GM12892 (cell line): Measurements from ENCODE around the gene SDK1.

Source experiments
- DNase-seq: peaks from one replicate; pipeline ENCODE4 v3.0.0; 2011; ENCODE audit not compliant: insufficient read length
- FAIRE-seq: peaks from 2 replicates; lab custom pipeline; 2011; peaks lifted over from hg19 to GRCh38; lab: Jason Lieb, UNC
- POLR2A ChIP-seq: IDR thresholded peaks from 2 replicates; pipeline ENCODE4 v1.6.1; 2011; ENCODE audit warnings: low read depth, low read length, control low read depth
- POLR2AphosphoS5 ChIP-seq: IDR thresholded peaks from 2 replicates; pipeline ENCODE4 v1.6.1; 2011; ENCODE audit warnings: low read depth, low read length, control low read depth
- TAF1 ChIP-seq: IDR thresholded peaks from 2 replicates; pipeline ENCODE4 v1.6.1; 2011; ENCODE audit warnings: low read depth, mild to moderate bottlenecking, control low read depth, low read length, borderline replicate concordance

Gene SDK1

DNA sequence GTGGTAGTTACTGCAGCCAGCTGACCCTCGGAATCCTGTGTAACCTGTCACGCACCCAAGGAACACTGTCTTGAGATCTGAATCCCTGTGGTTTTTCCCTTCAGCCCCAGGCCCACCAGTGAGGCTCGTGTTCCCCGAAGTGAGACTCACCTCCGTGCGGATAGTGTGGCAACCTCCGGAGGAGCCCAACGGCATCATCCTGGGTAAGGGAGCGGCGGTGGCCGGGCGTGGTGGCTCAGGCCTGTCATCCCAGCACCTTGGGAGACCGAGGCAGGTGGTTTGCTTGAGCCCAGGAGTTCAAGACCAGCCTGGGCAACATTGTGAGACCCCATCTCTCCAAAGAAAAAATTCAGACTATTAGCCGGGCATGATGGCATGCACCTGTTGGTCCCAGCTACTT, 831.2 kb downstream of the SDK1 start:
- TF ChIP-seq POLR2AphosphoS5 (no peak), POLR2A (no peak), TAF1 (no peak)
- DNase-seq (no peak), FAIRE-seq (no peak)

GRCh38 chr7:4133491-4134044, 832.5 kb downstream of the SDK1 start:
- DNase-seq (no peak), FAIRE-seq (no peak)
- no peak for TF ChIP-seq POLR2AphosphoS5
- no peak for TF ChIP-seq TAF1
- TF ChIP-seq POLR2A = no peak

DNA sequence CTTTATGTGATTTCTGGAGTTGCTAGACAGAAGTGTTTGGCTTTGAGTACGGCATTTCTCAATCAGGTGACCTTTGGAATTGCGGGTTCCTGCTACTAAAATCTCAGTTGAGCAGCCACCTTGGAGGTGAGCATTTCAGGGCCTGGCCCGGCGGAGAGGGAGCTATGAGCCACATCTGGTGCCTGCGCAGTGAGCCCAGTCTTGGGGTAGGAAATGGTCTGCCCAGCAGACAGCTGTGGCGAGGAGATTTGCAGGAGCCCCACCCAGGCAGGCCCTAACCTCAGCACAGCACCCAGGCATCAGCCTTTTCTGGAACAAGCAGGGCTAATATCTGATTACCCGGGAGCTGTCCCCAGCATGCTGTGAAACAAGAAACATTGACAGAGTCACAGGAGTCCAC, 833.2 kb downstream of the SDK1 start:
- DNase-seq (no peak), FAIRE-seq (no peak)
- TF ChIP-seq POLR2AphosphoS5 (no peak), TAF1 (no peak), POLR2A (no peak)

GRCh38 chr7:4134631-4135030, 833.6 kb downstream of the SDK1 start:
- TF ChIP-seq POLR2AphosphoS5 = no peak
- TF ChIP-seq TAF1 = no peak
- TF ChIP-seq POLR2A = no peak
- FAIRE-seq (no peak), DNase-seq (no peak)

- DNase-seq = no peak
- FAIRE-seq = no peak
- no peak for TF ChIP-seq TAF1
- TF ChIP-seq POLR2A = no peak
- no peak for TF ChIP-seq POLR2AphosphoS5
These were observed 834.2 kb downstream of the SDK1 start for GRCh38 chr7:4135301-4135700.

DNA sequence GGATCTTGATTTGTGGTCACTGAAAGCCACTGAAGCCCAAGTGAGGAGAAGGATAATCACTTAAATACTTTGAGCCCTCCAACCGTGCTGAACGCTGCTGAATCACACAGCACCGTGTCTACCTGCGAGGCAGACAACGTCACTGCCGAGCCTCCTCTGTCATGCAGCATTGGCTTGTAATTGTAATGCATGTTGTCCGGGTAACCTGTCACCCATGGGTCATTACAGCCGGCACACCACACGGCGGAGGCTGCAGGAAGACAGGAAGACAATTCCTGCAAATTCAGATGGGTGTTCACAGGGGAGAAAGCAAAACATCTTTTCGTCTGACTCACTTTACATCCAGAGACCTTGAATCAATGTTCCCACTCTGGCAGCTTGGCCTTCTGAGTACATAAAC, 835.0 kb downstream of the SDK1 start:
- no peak for FAIRE-seq
- TF ChIP-seq POLR2A = no peak
- no peak for TF ChIP-seq POLR2AphosphoS5
- TF ChIP-seq TAF1 = no peak
- DNase-seq = no peak

DNA sequence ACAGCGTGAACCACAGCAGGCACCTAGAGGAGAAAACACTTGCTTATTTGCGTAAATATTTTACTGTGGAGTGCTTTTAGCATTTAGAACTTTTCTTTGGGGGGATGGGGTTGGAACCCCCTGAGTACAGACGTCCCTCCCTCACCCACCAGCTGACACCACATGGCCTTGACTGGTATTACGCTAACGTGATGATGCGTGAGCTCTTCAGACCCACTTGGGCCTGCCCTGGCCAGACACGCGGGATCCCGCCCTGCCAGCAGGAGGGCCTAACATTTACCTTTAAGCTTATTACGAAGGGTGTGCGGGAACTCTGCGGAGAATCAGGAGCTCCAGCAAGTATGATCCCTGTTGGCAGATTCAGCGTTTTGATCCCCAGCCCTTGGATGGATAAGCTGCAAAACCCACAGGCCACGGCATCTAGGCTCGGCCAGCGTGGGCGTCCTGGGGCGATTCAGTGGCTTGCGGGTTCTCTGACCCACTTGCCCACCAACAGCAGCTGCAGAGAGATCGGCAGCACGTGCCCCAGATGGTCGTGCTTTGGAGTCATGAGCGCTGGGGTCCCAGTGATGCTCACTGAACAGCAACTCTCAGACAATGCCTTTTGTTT, 835.6 kb downstream of the SDK1 start:
- FAIRE-seq = no peak
- DNase-seq = no peak
- TF ChIP-seq POLR2A (no peak), POLR2AphosphoS5 (no peak), TAF1 (no peak)

GRCh38 chr7:4137552-4137951, 836.5 kb downstream of the SDK1 start:
- TF ChIP-seq TAF1 (no peak), POLR2AphosphoS5 (no peak), POLR2A (no peak)
- no peak for FAIRE-seq
- no peak for DNase-seq

- no peak for FAIRE-seq
These were observed 837.8 kb downstream of the SDK1 start for GRCh38 chr7:4138866-4139265.

DNA sequence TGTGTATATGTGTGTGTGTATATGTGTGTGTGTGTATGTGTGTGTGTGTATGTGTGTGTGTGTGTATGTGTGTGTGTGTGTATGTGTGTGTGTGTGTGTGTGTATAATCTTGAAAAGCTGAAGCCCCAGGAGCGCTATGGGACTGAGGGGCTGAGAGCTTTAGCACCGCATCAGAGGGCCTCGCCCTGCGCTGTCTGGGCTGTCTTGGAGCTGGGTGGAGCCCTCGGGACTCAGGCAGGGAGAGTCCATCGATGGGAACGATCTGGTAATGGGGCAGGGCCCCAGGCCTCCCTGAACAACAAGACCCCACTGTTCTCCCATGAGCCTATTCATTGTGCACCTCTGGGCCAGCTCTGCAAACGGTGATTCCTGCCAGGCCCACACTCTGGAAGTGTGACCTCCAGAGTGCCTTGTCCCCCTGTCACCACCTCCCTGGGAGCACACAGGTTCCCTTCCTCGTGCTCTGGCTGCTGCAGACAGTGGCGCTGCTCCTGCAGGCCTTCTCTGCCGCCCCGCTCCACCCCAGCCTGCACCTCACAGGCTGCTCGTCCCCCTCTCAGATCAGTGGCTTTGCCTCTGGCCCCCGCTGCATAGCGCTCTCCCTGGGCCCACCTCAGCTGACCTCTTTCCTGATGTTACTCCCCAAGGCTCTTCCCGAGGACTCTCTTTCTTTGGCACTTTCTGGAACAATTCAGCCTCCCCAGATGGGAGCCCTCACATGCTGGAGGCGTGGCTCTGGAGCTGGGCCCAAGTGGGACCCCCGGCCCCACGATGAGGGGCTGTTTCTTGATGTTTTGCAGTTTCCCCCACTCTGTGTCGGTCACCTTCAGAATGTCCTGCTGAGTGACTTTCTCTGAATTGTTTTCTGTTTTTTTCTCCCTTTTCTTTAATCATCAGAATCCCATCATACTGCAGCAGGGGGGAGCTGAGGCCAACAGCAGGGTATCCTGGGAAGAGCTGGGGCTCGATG, 838.9 kb downstream of the SDK1 start:
- FAIRE-seq (no peak), DNase-seq (no peak)
- no peak for TF ChIP-seq POLR2A
- TF ChIP-seq TAF1 = no peak
- no peak for TF ChIP-seq POLR2AphosphoS5

More at GRCh38 chr7:4138866-4139265, 837.8 kb downstream of the SDK1 start:
- no peak for DNase-seq
- TF ChIP-seq TAF1 = no peak
- no peak for TF ChIP-seq POLR2A
- TF ChIP-seq POLR2AphosphoS5 = no peak

DNA sequence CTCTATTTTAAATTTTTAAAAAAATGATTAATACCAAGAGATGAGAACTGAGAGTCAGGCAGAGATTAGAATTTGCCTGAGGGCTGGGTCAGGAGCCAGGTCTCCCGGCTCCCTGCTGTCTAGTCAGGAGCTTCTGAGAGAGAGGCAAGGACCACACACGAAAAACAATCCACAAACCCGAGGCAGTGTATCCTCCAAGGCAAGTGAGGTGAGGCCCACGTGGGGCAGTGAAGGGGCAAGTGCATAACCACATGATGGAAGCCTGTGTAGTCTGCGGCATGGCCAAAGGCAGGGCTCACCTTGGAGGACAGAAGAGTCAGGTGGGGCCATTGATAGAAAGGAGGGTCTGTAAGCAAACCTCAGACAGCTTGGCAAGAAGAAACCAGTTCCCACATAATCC, 839.9 kb downstream of the SDK1 start:
- FAIRE-seq (no peak), DNase-seq (no peak)
- no peak for TF ChIP-seq POLR2A
- no peak for TF ChIP-seq POLR2AphosphoS5
- no peak for TF ChIP-seq TAF1

DNA sequence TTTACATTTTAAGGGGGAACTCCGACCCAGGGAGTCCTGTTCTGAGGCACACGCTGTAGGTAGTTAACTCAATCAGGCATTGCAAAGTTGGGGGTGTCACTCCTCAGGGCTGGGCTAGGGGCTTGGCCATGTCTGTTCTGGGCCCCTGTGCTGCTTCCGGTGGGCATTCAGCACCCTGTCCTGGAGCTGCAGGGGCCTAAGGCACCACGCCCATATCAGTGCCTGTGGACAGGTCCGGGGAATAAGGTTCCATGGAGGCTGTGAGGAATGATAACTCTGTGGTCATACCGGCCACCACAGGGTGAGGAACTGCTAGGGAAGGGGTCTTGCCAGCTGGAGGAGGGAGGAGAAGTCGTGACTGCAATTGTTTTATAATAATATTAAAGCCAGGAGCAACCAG, 842.0 kb downstream of the SDK1 start:
- no peak for DNase-seq
- FAIRE-seq = no peak
- TF ChIP-seq POLR2A (no peak), TAF1 (no peak), POLR2AphosphoS5 (no peak)
